Measurements from ENCODE around the gene MYRIP. TPM values are rescaled to one million over a fixed set of nuclear protein-coding genes. Genes with fewer than 3 reads are reported as not detected.

The MYRIP gene
- total RNA-seq, 2 donors from 2014 or later, result 6.3 to 8.7 TPM

DNA sequence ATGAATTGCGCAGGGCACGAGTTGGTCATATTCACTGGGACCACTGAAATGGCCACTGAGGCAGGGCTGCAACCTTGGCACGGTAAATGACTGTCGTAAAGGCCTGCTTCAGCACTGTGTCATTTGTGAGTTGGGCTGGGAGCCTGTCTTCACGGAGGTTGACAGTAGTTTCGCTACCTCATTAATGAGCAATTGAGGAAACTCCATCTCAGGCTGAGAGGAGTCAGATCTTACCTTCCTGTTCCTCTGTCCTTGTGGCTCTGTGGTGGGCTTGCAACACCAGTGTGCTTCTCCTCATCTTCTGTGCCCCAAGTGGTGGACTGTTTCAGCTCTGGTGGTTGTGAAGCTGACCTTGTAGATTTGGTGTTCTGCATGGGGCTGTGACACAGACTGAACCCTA, 420.0 kb downstream of the MYRIP start:
- Histone ChIP-seq H3K9ac (ENCODE audit: low read depth in 2 of 2, low read length in 2 of 2) (no peak overlapping the region), H3K36me3 (no peaks in the 10 kb centered on the region), H3K4me3 (no peak overlapping the region), H3K27me3 (no peaks in the 10 kb centered on the region), H3K4me1 (no peaks in the 10 kb centered on the region), H3K27ac (no peak overlapping the region), H3K9me3 (no peaks in the 10 kb centered on the region)
- TF ChIP-seq, protein P1, sequence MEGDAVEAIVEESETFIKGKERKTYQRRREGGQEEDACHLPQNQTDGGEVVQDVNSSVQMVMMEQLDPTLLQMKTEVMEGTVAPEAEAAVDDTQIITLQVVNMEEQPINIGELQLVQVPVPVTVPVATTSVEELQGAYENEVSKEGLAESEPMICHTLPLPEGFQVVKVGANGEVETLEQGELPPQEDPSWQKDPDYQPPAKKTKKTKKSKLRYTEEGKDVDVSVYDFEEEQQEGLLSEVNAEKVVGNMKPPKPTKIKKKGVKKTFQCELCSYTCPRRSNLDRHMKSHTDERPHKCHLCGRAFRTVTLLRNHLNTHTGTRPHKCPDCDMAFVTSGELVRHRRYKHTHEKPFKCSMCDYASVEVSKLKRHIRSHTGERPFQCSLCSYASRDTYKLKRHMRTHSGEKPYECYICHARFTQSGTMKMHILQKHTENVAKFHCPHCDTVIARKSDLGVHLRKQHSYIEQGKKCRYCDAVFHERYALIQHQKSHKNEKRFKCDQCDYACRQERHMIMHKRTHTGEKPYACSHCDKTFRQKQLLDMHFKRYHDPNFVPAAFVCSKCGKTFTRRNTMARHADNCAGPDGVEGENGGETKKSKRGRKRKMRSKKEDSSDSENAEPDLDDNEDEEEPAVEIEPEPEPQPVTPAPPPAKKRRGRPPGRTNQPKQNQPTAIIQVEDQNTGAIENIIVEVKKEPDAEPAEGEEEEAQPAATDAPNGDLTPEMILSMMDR (IDR thresholded peaks at IDR 0.05), result no peak
- intact Hi-C loops (cut with DNase I), result no loop called here
- no peak for DNase-seq

- DNase-seq, result no peak
Measured at GRCh38 chr3:40229963-40230362, 420.6 kb downstream of the MYRIP start.

GRCh38 chr3:40230382-40230781, 421.0 kb downstream of the MYRIP start:
- H3K4me1 ChIP-seq, result no peaks in the 10 kb centered on the region
- H3K9me3 ChIP-seq, result no peaks in the 10 kb centered on the region
- no peak for DNase-seq
- H3K27ac ChIP-seq, result no peak overlapping the region
- H3K4me3 ChIP-seq, result no peak overlapping the region
- no peaks in the 10 kb centered on the region for H3K36me3 ChIP-seq
- H3K9ac ChIP-seq (ENCODE audit: low read depth in 2 of 2, low read length in 2 of 2), result no peak overlapping the region
- intact Hi-C loops (cut with DNase I), result no loop called here
- H3K27me3 ChIP-seq, result no peaks in the 10 kb centered on the region
- TF ChIP-seq, protein P1 (IDR thresholded peaks at IDR 0.05), result no peak

More at GRCh38 chr3:40229963-40230362, 420.6 kb downstream of the MYRIP start:
- no peaks in the 10 kb centered on the region for H3K36me3 ChIP-seq
- H3K9ac ChIP-seq (ENCODE audit: low read depth in 2 of 2, low read length in 2 of 2), result no peak overlapping the region
- H3K27ac ChIP-seq, result no peak overlapping the region
- intact Hi-C loops (cut with DNase I), result no loop called here
- no peaks in the 10 kb centered on the region for H3K9me3 ChIP-seq
- H3K4me3 ChIP-seq, result no peak overlapping the region
- TF ChIP-seq, protein P1 (IDR thresholded peaks at IDR 0.05), result no peak
- H3K27me3 ChIP-seq, result no peaks in the 10 kb centered on the region
- H3K4me1 ChIP-seq, result no peaks in the 10 kb centered on the region

GRCh38 chr3:40232626-40233025, 423.2 kb downstream of the MYRIP start:
- Histone ChIP-seq H3K4me3 (no peak overlapping the region), H3K9me3 (no peaks in the 10 kb centered on the region), H3K27ac (no peak overlapping the region), H3K27me3 (no peaks in the 10 kb centered on the region), H3K36me3 (no peaks in the 10 kb centered on the region), H3K4me1 (no peaks in the 10 kb centered on the region), H3K9ac (ENCODE audit: low read depth in 2 of 2, low read length in 2 of 2) (no peak overlapping the region)
- intact Hi-C loops (cut with DNase I), result no loop called here
- TF ChIP-seq, protein P1 (IDR thresholded peaks at IDR 0.05), result no peak
- no peak for DNase-seq

DNA sequence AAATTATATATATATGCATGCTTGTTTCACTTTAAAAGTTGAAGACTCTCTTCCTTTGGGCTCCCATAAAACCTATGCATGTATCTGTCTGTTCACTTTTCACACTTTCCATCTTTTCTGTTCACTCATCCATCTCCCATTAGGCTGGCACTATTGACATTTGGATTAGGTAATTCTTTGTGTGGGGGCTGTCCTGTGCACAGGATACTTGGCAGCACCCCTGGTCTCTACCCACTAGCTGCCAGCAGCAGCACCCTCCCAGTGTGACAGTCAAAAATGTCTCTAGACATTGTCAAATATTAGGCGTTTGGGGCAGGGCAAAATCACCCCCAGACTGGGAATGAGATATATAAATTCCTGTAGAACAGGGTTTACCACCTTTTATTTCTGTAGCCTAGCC, 427.8 kb downstream of the MYRIP start:
- no peak overlapping the region for H3K9ac ChIP-seq (ENCODE audit: low read depth in 2 of 2, low read length in 2 of 2)
- H3K27ac ChIP-seq, result no peak overlapping the region
- intact Hi-C loops (cut with DNase I), result no loop called here
- no peaks in the 10 kb centered on the region for H3K9me3 ChIP-seq
- no peak overlapping the region for H3K4me3 ChIP-seq
- no peaks in the 10 kb centered on the region for H3K36me3 ChIP-seq
- H3K27me3 ChIP-seq, result no peaks in the 10 kb centered on the region
- H3K4me1 ChIP-seq, result no peaks in the 10 kb centered on the region
- TF ChIP-seq, protein P1 (IDR thresholded peaks at IDR 0.05), result no peak
- DNase-seq, result no peak
